ENCODE results near the gene BMPR1B. TPM values are rescaled to one million over a fixed set of nuclear protein-coding genes. Genes with fewer than 3 reads are reported as not detected.

Gene BMPR1B
- total and polyA plus RNA-seq, 9 of the 15 experiments (the other 6 are each of a cell fraction or from before 2014, with no cell fraction given), result 0.01 TPM; not detected in 8

GRCh38 chr4:94974773-94975172 lies 217.0 kb downstream of the BMPR1B start:
- no peaks in the 10 kb centered on the region for H3K79me2 ChIP-seq (ENCODE audit: control insufficient read depth, insufficient read depth, low read length)
- no peaks in the 10 kb centered on the region for H3K36me3 ChIP-seq (ENCODE audit: control insufficient read depth, insufficient read depth, low read length)
- WGBS (ENCODE audit: insufficient coverage, low coverage, missing lambda C conversion rate), result 3% methylated on average over 3 of the region's 3 CpGs
- no peak overlapping the region for H2AFZ ChIP-seq (ENCODE audit: low read depth, low read length)
- POLR2A ChIA-PET, result no interaction called here
- CTCF ChIA-PET (ENCODE audit: low intra/inter-chr PET ratio), result no interaction called here
- no peak overlapping the region for H3K4me2 ChIP-seq (ENCODE audit: insufficient read depth, low read length)
- BruUV-seq (replicated peaks), result no TSS peak
- ATAC-seq, result no peak
- no peak for FAIRE-seq
- no peaks in the 10 kb centered on the region for H3K27me3 ChIP-seq (ENCODE audit: control insufficient read depth in 2 of 2, insufficient read depth in 2 of 2, low read length in 2 of 2)
- H3K9ac ChIP-seq (ENCODE audit: insufficient read depth in 1 of 2, low read depth in 2 of 2, low read length in 2 of 2), result no peak overlapping the region
- H3K9me1 ChIP-seq (ENCODE audit: control insufficient read depth, insufficient read depth, low read length), result no peaks in the 10 kb centered on the region
- no peak for DNase-seq (ENCODE audit: extremely low read depth in 1 of 4, low spot score in 3 of 4)
- H4K20me1 ChIP-seq (replicated peaks; ENCODE audit: control insufficient read depth, insufficient read depth, low read length), result no peaks in the 10 kb centered on the region
- H3K9me3 ChIP-seq (replicated peaks; ENCODE audit: control insufficient read depth, insufficient read depth, low read depth, low read length), result no peaks in the 10 kb centered on the region
- no peak overlapping the region for H3K4me3 ChIP-seq
- H3K27ac ChIP-seq (ENCODE audit: extremely low read depth, low read depth, low read length), result no peak overlapping the region
- TF ChIP-seq CAMTA2 (CRISPR knock-in tag; conservative IDR thresholded peaks at IDR 0.05) (no peak), NFRKB (IDR thresholded peaks at IDR 0.05; ENCODE audit: low read depth) (no peak), ZNF57 (CRISPR knock-in tag; IDR thresholded peaks at IDR 0.05) (no peak), ZNF384 (IDR thresholded peaks at IDR 0.05; ENCODE audit: low read depth, low read length) (no peak), TRIM24 (IDR thresholded peaks at IDR 0.05) (no peak), ZNF445 (CRISPR knock-in tag; IDR thresholded peaks at IDR 0.05; ENCODE audit: low read depth) (no peak)
- TF ChIP-seq, protein P1, sequence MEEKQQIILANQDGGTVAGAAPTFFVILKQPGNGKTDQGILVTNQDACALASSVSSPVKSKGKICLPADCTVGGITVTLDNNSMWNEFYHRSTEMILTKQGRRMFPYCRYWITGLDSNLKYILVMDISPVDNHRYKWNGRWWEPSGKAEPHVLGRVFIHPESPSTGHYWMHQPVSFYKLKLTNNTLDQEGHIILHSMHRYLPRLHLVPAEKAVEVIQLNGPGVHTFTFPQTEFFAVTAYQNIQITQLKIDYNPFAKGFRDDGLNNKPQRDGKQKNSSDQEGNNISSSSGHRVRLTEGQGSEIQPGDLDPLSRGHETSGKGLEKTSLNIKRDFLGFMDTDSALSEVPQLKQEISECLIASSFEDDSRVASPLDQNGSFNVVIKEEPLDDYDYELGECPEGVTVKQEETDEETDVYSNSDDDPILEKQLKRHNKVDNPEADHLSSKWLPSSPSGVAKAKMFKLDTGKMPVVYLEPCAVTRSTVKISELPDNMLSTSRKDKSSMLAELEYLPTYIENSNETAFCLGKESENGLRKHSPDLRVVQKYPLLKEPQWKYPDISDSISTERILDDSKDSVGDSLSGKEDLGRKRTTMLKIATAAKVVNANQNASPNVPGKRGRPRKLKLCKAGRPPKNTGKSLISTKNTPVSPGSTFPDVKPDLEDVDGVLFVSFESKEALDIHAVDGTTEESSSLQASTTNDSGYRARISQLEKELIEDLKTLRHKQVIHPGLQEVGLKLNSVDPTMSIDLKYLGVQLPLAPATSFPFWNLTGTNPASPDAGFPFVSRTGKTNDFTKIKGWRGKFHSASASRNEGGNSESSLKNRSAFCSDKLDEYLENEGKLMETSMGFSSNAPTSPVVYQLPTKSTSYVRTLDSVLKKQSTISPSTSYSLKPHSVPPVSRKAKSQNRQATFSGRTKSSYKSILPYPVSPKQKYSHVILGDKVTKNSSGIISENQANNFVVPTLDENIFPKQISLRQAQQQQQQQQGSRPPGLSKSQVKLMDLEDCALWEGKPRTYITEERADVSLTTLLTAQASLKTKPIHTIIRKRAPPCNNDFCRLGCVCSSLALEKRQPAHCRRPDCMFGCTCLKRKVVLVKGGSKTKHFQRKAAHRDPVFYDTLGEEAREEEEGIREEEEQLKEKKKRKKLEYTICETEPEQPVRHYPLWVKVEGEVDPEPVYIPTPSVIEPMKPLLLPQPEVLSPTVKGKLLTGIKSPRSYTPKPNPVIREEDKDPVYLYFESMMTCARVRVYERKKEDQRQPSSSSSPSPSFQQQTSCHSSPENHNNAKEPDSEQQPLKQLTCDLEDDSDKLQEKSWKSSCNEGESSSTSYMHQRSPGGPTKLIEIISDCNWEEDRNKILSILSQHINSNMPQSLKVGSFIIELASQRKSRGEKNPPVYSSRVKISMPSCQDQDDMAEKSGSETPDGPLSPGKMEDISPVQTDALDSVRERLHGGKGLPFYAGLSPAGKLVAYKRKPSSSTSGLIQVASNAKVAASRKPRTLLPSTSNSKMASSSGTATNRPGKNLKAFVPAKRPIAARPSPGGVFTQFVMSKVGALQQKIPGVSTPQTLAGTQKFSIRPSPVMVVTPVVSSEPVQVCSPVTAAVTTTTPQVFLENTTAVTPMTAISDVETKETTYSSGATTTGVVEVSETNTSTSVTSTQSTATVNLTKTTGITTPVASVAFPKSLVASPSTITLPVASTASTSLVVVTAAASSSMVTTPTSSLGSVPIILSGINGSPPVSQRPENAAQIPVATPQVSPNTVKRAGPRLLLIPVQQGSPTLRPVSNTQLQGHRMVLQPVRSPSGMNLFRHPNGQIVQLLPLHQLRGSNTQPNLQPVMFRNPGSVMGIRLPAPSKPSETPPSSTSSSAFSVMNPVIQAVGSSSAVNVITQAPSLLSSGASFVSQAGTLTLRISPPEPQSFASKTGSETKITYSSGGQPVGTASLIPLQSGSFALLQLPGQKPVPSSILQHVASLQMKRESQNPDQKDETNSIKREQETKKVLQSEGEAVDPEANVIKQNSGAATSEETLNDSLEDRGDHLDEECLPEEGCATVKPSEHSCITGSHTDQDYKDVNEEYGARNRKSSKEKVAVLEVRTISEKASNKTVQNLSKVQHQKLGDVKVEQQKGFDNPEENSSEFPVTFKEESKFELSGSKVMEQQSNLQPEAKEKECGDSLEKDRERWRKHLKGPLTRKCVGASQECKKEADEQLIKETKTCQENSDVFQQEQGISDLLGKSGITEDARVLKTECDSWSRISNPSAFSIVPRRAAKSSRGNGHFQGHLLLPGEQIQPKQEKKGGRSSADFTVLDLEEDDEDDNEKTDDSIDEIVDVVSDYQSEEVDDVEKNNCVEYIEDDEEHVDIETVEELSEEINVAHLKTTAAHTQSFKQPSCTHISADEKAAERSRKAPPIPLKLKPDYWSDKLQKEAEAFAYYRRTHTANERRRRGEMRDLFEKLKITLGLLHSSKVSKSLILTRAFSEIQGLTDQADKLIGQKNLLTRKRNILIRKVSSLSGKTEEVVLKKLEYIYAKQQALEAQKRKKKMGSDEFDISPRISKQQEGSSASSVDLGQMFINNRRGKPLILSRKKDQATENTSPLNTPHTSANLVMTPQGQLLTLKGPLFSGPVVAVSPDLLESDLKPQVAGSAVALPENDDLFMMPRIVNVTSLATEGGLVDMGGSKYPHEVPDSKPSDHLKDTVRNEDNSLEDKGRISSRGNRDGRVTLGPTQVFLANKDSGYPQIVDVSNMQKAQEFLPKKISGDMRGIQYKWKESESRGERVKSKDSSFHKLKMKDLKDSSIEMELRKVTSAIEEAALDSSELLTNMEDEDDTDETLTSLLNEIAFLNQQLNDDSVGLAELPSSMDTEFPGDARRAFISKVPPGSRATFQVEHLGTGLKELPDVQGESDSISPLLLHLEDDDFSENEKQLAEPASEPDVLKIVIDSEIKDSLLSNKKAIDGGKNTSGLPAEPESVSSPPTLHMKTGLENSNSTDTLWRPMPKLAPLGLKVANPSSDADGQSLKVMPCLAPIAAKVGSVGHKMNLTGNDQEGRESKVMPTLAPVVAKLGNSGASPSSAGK (IDR thresholded peaks at IDR 0.05), result no peak
- TF ChIP-seq, protein P2, sequence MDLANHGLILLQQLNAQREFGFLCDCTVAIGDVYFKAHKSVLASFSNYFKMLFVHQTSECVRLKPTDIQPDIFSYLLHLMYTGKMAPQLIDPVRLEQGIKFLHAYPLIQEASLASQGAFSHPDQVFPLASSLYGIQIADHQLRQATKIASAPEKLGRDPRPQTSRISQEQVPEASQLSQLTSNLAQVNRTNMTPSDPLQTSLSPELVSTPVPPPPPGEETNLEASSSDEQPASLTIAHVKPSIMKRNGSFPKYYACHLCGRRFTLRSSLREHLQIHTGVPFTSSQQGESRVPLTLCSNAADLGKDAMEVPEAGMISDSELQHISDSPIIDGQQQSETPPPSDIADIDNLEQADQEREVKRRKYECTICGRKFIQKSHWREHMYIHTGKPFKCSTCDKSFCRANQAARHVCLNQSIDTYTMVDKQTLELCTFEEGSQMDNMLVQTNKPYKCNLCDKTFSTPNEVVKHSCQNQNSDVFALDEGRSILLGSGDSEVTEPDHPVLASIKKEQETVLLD (IDR thresholded peaks at IDR 0.05), result no peak
- in situ Hi-C loops (cut with MboI), result no loop called here
- H3K4me1 ChIP-seq (replicated peaks in 1 of 2; ENCODE audit: control insufficient read depth in 2 of 2, insufficient read depth in 2 of 2, low read length in 2 of 2), result no peaks in the 10 kb centered on the region
- intact Hi-C loops (cut with micrococcal nuclease), result no loop called here
